Ovary (tissue), 3 donors: ENCODE results near the gene MED13.

ENCODE experiments used
- POLR2A ChIP-seq: fragments of 450-650 bp; IDR thresholded peaks from one replicate; pipeline ENCODE4 v1.6.1; 2017; ENCODE audit warnings: antibody characterized with exemption, mild to moderate bottlenecking, moderate library complexity
- TF ChIP-seq, protein P1 (sequence below), 3 donors: fragments of 450-650 bp in 2 of 3; fragments of 200-600 bp in 1 of 3; IDR thresholded peaks; one replicate each; pipeline versions ENCODE4 v1.5.1 to v1.8.0; 2016 to 2022; ENCODE audit warnings: antibody characterized with exemption in 3 of 3, mild to moderate bottlenecking in 1 of 3
- donor health status: DM: no; HTN: no; CAD: no.

DNA sequence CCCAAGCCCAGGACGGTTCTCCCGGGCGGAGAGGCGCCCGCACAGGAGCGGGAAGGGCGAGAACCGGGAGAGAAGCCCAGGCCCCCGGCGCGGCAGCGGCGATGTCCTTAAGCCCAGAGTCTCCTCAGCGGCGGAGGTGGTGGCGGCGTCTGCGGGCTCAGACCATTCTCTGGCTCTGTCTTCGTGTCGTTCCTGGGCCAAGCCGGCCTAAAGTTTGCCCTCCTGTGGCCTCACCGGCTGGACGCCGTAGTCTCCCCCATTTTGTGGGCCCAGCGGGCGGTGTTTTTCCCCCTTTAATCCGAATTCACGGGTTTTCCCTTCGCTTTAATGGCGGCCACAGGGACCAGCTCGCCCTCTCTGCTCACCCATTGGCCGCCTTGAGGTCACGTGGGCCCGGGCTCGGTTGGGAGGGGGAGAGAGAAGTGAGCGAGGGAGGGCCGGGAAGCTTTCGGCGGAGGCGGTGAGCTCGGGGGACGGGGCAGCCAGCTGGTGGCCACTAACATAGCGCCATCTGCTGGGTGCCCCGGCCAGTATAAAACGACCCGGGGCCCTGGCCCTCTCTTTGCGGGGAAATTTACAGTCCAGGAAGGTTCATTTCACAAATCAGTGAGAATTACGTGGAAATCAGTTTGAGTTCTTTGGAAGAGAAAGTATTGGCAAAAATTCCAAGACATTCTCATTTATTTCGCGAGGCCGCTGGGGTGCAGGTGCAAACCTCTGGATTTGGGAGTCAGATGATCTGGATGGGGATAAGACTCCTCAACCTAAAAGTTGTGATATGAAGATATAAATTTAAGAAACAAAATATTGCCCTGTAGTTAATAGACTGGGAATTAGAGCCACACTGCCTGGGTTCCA lies 762 bp upstream of the MED13 start:
- TF ChIP-seq, protein P1, sequence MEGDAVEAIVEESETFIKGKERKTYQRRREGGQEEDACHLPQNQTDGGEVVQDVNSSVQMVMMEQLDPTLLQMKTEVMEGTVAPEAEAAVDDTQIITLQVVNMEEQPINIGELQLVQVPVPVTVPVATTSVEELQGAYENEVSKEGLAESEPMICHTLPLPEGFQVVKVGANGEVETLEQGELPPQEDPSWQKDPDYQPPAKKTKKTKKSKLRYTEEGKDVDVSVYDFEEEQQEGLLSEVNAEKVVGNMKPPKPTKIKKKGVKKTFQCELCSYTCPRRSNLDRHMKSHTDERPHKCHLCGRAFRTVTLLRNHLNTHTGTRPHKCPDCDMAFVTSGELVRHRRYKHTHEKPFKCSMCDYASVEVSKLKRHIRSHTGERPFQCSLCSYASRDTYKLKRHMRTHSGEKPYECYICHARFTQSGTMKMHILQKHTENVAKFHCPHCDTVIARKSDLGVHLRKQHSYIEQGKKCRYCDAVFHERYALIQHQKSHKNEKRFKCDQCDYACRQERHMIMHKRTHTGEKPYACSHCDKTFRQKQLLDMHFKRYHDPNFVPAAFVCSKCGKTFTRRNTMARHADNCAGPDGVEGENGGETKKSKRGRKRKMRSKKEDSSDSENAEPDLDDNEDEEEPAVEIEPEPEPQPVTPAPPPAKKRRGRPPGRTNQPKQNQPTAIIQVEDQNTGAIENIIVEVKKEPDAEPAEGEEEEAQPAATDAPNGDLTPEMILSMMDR (IDR thresholded peaks at IDR 0.05) = peak; percentile 88 to 93 (median 90)
- peak; percentile 79 for TF ChIP-seq POLR2A
